Right forelimb (tissue), 1 donor: ENCODE results near the gene TPSAB1.
"Not testable (repeated sequence)": the region's sequence is repeated elsewhere in the genome, so short reads cannot be mapped to it uniquely, and the experiment has no call there.

Experiments used
- DNase-seq: peaks from one replicate; pipeline ENCODE4 v3.0.0-alpha.2; 2018

TPSAB1 gene

GRCh38 chr16:1225051-1225451 lies 15.5 kb upstream of the TPSAB1 start, which contains the start of gene TPSG1:
TSS of gene TPSG1 (minus strand) at chr16:1225268. CDS start at chr16:1225252, 16 bp downstream.
- no peak for DNase-seq

DNA sequence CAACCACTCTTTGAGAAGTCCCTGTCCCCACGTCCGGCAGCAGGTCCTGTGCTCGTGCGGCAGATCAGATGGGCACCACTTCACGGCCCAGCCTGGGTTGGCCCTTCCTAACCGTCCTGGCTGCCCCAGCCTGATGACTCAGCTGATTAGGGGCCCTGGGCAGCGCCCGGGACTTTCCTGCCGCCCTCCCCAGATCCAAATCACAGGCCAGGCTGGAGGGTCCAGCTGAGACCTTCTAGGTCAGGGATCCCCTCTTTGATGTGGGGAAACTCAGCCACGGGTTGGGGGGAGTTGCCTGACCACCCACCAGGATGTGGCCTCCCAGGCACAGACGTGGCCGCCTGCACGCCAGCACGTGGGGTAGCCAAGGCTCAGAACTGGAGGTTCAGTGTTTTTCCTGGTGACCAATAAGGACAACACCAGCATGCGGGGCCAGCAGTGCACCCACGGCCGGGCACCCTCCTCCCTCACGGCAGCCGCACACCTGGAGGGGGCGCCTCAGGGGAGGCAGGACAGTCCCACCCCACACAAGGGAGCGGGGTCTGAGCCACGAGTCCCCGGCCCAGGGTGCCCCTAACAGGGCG lies 14.7 kb upstream of the TPSAB1 start:
- DNase-seq = not testable (repeated sequence)

DNA sequence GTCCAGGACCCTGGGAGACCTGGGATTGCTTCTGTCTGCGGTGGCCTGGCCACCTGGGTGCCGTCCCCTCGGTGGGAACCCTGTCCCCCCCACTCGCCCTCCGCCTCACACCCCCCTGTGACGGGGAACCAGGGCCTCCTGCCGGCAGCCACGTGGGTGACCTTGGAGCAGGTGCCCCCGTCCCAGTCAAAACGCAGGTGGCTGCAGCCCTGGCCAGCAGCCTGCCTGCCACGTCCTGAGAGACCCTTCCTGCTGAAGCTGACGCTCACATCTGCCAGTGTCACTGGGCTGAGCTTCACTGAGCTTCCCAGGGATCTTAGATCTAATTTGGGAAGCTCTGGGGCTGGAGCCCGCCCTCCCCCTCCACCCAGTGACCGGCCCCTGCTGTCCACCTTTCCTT lies 13.8 kb upstream of the TPSAB1 start:
- DNase-seq = not testable (repeated sequence)

- DNase-seq = not testable (repeated sequence)
Measured at GRCh38 chr16:1228227-1228626, 12.3 kb upstream of the TPSAB1 start.

DNA sequence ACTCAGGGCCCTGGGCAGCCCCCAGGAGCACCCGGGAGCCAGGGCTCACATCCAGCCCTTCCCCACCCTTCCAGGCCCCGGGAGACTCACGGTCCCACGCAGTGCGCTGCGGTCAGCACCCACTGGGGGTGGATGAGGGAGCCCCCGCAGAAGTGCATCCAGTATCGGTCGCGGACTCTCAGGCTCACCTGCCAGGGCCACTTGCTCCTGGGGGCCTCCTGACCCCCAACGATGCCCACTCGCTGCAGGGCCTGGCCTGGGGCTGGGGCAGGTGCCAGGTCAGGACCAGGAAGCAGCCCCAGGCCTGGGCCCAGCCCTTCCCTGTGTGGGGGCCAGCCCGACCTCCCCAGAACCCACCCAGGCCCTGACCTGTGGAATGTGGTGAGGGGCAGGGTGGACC lies 11.0 kb upstream of the TPSAB1 start:
- DNase-seq = not testable (repeated sequence)

- not testable (repeated sequence) for DNase-seq
Measured at GRCh38 chr16:1230084-1230470, 10.4 kb upstream of the TPSAB1 start, which contains the start of gene TPSB2. TSS of gene TPSB2 (minus strand) at chr16:1230184. CDS start at chr16:1229951, 233 bp downstream.

DNA sequence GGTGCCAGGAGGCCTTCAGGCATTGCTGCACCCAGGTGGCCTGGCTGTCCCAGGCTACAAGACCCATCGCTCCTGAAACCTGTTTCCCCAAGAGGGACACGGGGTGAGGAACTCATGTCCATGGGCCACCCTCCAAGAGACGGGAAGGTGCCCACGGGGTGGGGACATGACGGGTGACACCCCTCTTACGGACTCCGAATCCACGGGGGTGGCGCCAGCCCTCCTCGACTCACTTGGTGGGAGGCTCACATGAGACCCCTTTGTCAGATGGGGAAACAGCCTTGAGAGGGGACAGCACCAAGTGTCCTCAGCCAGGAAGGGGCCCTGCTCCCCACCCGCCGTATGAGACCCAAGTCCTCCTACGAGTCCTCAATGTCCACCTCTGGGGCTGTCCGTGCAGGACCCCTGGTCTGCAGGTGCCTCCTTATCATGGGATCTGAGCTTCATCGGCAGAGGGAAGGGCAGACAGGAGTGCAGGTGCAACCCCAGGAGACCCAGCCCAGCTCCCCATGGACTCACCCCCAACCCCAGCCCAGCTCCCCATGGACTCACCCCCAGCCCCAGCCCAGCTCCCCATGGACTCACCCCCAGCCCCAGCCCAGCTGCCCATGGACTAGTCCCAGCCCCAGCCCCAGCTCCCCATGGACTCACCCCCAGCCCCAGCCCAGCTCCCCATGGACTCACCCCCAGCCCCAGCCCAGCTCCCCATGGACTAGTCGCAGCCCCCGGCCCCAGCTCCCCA lies 9.9 kb upstream of the TPSAB1 start:
- not testable (repeated sequence) for DNase-seq

DNA sequence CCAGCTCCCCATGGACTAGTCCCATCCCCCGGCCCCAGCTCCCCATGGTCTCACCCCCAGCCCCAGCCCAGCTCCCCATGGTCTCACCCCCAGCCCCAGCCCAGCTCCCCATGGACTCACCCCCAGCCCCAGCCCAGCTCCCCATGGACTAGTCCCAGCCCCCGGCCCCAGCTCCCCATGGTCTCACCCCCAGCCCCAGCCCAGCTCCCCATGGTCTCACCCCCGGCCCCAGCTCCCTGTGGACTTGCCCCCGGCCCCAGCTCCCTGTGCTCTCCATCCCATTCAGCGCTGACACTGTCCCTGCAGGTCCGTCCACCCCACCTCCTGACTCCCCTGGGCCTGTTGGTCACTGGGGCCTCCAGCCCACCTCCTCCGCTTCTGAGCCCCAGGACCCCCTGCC lies 9.2 kb upstream of the TPSAB1 start:
- DNase-seq = not testable (repeated sequence)

- not testable (repeated sequence) for DNase-seq
Measured at GRCh38 chr16:1232049-1232748, 8.3 kb upstream of the TPSAB1 start.

- not testable (repeated sequence) for DNase-seq
Measured at GRCh38 chr16:1236659-1237058, 3.8 kb upstream of the TPSAB1 start.

DNA sequence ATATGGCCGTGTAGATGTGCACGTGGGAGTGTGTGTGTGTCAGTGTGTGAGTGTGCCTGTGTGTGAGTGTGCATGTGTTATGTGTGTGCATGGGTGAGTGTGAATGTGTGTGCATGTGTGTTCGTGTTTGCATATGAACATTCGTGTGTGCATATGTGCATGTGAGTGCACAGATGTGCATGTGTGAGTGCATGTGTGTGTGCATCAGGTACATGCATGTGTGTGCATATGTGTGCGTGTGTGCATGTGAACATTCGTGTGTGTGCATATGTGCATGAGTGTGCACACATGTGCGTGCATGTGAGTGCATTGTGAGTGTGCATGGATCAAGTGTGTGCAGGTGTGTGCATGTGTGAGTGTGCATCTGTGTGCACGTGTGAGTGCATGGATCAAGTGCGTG lies 2.5 kb upstream of the TPSAB1 start:
- no peak for DNase-seq

GRCh38 chr16:1238909-1239308 lies 1.6 kb upstream of the TPSAB1 start:
- DNase-seq = not testable (repeated sequence)

GRCh38 chr16:1239575-1239974 lies 930 bp upstream of the TPSAB1 start:
- not testable (repeated sequence) for DNase-seq

DNA sequence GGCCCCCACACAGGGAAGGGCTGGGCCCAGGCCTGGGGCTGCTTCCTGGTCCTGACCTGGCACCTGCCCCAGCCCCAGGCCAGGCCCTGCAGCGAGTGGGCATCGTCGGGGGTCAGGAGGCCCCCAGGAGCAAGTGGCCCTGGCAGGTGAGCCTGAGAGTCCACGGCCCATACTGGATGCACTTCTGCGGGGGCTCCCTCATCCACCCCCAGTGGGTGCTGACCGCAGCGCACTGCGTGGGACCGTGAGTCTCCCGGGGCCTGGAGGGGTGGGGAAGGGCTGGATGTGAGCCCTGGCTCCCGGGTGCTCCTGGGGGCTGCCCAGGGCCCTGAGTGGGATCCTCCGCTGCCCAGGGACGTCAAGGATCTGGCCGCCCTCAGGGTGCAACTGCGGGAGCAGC lies 576 bp downstream of the TPSAB1 start:
- DNase-seq = not testable (repeated sequence)

- DNase-seq = not testable (repeated sequence)
Measured at GRCh38 chr16:1243363-1243762, 2.9 kb downstream of the TPSAB1 start.

GRCh38 chr16:1243907-1244850 lies 3.7 kb downstream of the TPSAB1 start:
- DNase-seq = not testable (repeated sequence)

GRCh38 chr16:1244881-1245280 lies 4.4 kb downstream of the TPSAB1 start:
- no peak for DNase-seq

GRCh38 chr16:1245452-1246020 lies 5.0 kb downstream of the TPSAB1 start:
- DNase-seq = no peak

DNA sequence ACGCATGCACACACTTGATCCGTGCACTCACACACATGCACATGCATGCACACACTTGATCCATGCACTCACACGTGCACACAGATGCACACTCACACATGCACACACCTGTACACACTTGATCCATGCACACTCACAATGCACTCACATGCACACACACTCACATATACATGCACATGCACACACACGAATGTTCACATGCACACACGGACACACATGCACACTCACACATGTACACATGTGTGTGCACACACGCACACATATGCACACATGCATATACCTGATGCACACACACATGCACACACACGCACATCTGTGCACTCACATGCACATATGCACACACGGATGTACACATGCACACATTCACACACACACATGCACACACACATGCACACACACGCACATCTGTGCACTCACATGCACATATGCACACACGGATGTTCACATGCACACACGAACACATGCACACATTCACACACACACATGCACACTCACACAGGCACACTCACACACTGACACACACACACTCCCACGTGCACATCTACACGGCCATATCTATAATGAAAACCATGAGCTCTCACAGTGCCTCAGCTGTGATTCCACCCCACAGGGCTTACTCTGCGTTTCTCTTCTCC lies 7.5 kb downstream of the TPSAB1 start:
- not testable (repeated sequence) for DNase-seq

GRCh38 chr16:1249031-1249755 lies 8.7 kb downstream of the TPSAB1 start:
- not testable (repeated sequence) for DNase-seq
